HepG2 (cell line): ENCODE data around the gene NAT9. TPM values are rescaled to one million over a fixed set of nuclear protein-coding genes. Genes with fewer than 3 reads are reported as not detected.
A peak's percentile ranks its signal among the peaks of the same experiment; 100 is the strongest.

Experiments used
- DNMT1 ChIP-seq: sonication (generic); formaldehyde crosslinking; IDR thresholded peaks from 2 replicates; pipeline ENCODE4 v1.5.1; 2020; ENCODE audit warnings: mild to moderate bottlenecking, missing genetic modification reagents
- HNF4G ChIP-seq, 2 experiments: sonication (generic) in 1 of 2; formaldehyde crosslinking in 1 of 2; IDR thresholded peaks; 2 replicates each; pipeline versions ENCODE4 v1.4.0 to v1.6.1; 2011 to 2020; ENCODE audit warnings: borderline replicate concordance in 2 of 2, low read depth in 2 of 2, mild to moderate bottlenecking in 2 of 2, low read length in 1 of 2, missing genetic modification reagents in 1 of 2, moderate library complexity in 1 of 2
- HNRNPLL ChIP-seq: fragments of 200-400 bp; formaldehyde crosslinking; IDR thresholded peaks from 2 replicates; pipeline ENCODE4 v1.6.1; 2017; ENCODE audit warnings: mild to moderate bottlenecking, low read depth, low read length; ENCODE audit not compliant: poor library complexity, severe bottlenecking
- KDM5A ChIP-seq: fragments of 200-600 bp; sonication (generic); IDR thresholded peaks from 2 replicates; pipeline ENCODE4 v1.7.0; 2018; ENCODE audit warnings: antibody characterized with exemption, mild to moderate bottlenecking, low read length, borderline replicate concordance
- MEF2D ChIP-seq: sonication (generic); formaldehyde crosslinking; IDR thresholded peaks from 2 replicates; pipeline ENCODE4 v1.5.1; 2020; ENCODE audit warnings: mild to moderate bottlenecking, missing genetic modification reagents
- SMAD9 ChIP-seq: sonication (generic); formaldehyde crosslinking; IDR thresholded peaks from 2 replicates; pipeline ENCODE4 v1.5.1; 2020; ENCODE audit warnings: mild to moderate bottlenecking, missing genetic modification reagents
- TBX2 ChIP-seq: sonication (generic); formaldehyde crosslinking; IDR thresholded peaks from 2 replicates; pipeline ENCODE4 v1.5.0; 2020; ENCODE audit warnings: missing genetic modification reagents, mild to moderate bottlenecking, borderline replicate concordance
- U2AF2 ChIP-seq: fragments of 200-400 bp; formaldehyde crosslinking; IDR thresholded peaks from 2 replicates; pipeline ENCODE4 v1.6.1; 2017; ENCODE audit warnings: low read depth, mild to moderate bottlenecking, low read length
- XRCC5 ChIP-seq: fragments of 200-400 bp; formaldehyde crosslinking; optimal IDR thresholded peaks from 2 replicates; pipeline ENCODE3; 2017; ENCODE audit warnings: mild to moderate bottlenecking, low read length
- ZNF232 ChIP-seq: sonication (generic); formaldehyde crosslinking; IDR thresholded peaks from 2 replicates; pipeline ENCODE4 v1.4.0; 2020; ENCODE audit warnings: missing genetic modification reagents, borderline replicate concordance
- ZNF317 ChIP-seq: sonication (generic); formaldehyde crosslinking; IDR thresholded peaks from 2 replicates; pipeline ENCODE4 v1.5.0; 2020; ENCODE audit warnings: mild to moderate bottlenecking, missing genetic modification reagents
- ZNF557 ChIP-seq: sonication (generic); formaldehyde crosslinking; IDR thresholded peaks from 2 replicates; pipeline ENCODE4 v1.4.0; 2020; ENCODE audit warnings: missing genetic modification reagents
- ZNF569 ChIP-seq: sonication (generic); formaldehyde crosslinking; IDR thresholded peaks from 2 replicates; pipeline ENCODE4 v1.5.0; 2020; ENCODE audit warnings: mild to moderate bottlenecking, missing genetic modification reagents, moderate library complexity, borderline replicate concordance
- ZNF598 ChIP-seq: sonication (generic); formaldehyde crosslinking; IDR thresholded peaks from 2 replicates; pipeline ENCODE4 v1.5.1; 2020; ENCODE audit warnings: mild to moderate bottlenecking, missing genetic modification reagents, borderline replicate concordance
- ZSCAN9 ChIP-seq: IDR thresholded peaks from 2 replicates; pipeline ENCODE4 v1.6.1; 2016; ENCODE audit warnings: borderline replicate concordance
- polyA plus RNA-seq, 8 experiments: library from polyadenylated mRNA; depleted of rRNA in 3 of 8; stranded (reverse) in 7 of 8; unstranded in 1 of 8; fragments of >200 nt; fragmentation: Illumina TruSeq in 4 of 8; extraction: Trizol in 4 of 8; gene quantifications; 2 replicates each; pipeline versions ENCODE4 v1.2.1 to v1.2.3, GENCODE V29; 2011 to 2016; ENCODE audit warnings: low read depth in 4 of 8, missing spikeins in 1 of 8, mixed read lengths in 1 of 8; ENCODE audit not compliant: insufficient read depth in 1 of 8
- total RNA-seq, 5 experiments: library from RNA; depleted of rRNA; stranded (reverse); fragments of >200 nt; fragmentation: Illumina TruSeq; extraction: Trizol; gene quantifications; 2 replicates each; pipeline ENCODE4 v1.2.3, GENCODE V29; 2016; ENCODE audit warnings: low read depth in 1 of 5
- TF ChIP-seq, protein P1 (sequence below): sonication (generic); formaldehyde crosslinking; IDR thresholded peaks from 2 replicates; pipeline ENCODE4 v1.4.0; 2020; ENCODE audit warnings: missing genetic modification reagents; ENCODE audit errors: not compliant biosample characterization
- TF ChIP-seq, protein P2 (sequence below): IDR thresholded peaks from 2 replicates; pipeline ENCODE4 v1.6.1; 2016; ENCODE audit warnings: missing compliant biosample characterization, missing genetic modification reagents, borderline replicate concordance
- TF ChIP-seq, protein P3 (sequence below): sonication (generic); formaldehyde crosslinking; IDR thresholded peaks from 2 replicates; pipeline ENCODE4 v1.4.0; 2020; ENCODE audit warnings: missing genetic modification reagents, borderline replicate concordance
- TF ChIP-seq, protein P4 (sequence below): sonication (generic); formaldehyde crosslinking; IDR thresholded peaks from 2 replicates; pipeline ENCODE4 v1.5.0; 2020; ENCODE audit warnings: missing genetic modification reagents, mild to moderate bottlenecking, borderline replicate concordance
- TF ChIP-seq, protein P5 (sequence below): sonication (generic); formaldehyde crosslinking; IDR thresholded peaks from 2 replicates; pipeline ENCODE4 v1.5.0; 2020; ENCODE audit warnings: mild to moderate bottlenecking, missing genetic modification reagents, borderline replicate concordance

NAT9 gene
- total and polyA plus RNA-seq, 2 of the 13 experiments (the other 11 are each of a cell fraction or from before 2014, with no cell fraction given): 39.7 to 44.2 TPM

DNA sequence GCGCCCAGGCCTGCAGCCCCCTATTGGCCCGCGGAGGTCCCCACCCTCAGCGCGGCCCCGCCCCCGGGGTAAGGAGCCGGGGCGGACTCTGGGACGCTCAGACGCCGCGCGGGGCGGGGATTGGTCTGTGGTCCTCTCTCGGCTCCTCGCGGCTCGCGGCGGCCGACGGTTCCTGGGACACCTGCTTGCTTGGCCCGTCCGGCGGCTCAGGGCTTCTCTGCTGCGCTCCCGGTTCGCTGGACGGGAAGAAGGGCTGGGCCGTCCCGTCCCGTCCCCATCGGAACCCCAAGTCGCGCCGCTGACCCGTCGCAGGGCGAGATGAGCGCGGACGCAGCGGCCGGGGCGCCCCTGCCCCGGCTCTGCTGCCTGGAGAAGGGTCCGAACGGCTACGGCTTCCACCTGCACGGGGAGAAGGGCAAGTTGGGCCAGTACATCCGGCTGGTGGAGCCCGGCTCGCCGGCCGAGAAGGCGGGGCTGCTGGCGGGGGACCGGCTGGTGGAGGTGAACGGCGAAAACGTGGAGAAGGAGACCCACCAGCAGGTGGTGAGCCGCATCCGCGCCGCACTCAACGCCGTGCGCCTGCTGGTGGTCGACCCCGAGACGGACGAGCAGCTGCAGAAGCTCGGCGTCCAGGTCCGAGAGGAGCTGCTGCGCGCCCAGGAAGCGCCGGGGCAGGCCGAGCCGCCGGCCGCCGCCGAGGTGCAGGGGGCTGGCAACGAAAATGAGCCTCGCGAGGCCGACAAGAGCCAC, 27.4 kb downstream of the NAT9 start, which contains the start of gene NHERF1 (continued):
- TF ChIP-seq KDM5A (no peak; the same call in 1 of the 2 replicates), TBX2 (CRISPR knock-in tag) (peak; percentile 77), ZNF598 (CRISPR knock-in tag) (0 out of 2 replicates have a peak, but pooled peaks have one; percentile 84), ZNF557 (peak; percentile 89; the same call in 1 of the 2 replicates), ZSCAN9 (CRISPR knock-in tag) (peak; percentile 91), ZNF232 (peak; percentile 68; the same call in 1 of the 2 replicates), HNF4G (IDR thresholded peaks at IDR 0.05; ENCODE audit: borderline replicate concordance, low read depth, low read length) (peak; percentile 7; the same call in 1 of the 2 replicates), HNF4G (CRISPR knock-in tag; IDR thresholded peaks at IDR 0.05; ENCODE audit: borderline replicate concordance, low read depth) (no peak; the same call in 1 of the 2 replicates), XRCC5 (peak; percentile 61), SMAD9 (CRISPR knock-in tag) (no peak; the same call in 1 of the 2 replicates), U2AF2 (no peak), HNRNPLL (no peak), MEF2D (CRISPR knock-in tag) (peak; percentile 64; the same call in 1 of the 2 replicates), ZNF317 (CRISPR knock-in tag) (peak; percentile 84), ZNF569 (peak; percentile 92; the same call in 1 of the 2 replicates), DNMT1 (peak; percentile 60; the same call in 1 of the 2 replicates)
- TF ChIP-seq, protein P1, sequence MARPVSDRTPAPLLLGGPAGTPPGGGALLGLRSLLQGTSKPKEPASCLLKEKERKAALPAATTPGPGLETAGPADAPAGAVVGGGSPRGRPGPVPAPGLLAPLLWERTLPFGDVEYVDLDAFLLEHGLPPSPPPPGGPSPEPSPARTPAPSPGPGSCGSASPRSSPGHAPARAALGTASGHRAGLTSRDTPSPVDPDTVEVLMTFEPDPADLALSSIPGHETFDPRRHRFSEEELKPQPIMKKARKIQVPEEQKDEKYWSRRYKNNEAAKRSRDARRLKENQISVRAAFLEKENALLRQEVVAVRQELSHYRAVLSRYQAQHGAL (CRISPR knock-in tag): peak; percentile 97
- TF ChIP-seq, protein P2, sequence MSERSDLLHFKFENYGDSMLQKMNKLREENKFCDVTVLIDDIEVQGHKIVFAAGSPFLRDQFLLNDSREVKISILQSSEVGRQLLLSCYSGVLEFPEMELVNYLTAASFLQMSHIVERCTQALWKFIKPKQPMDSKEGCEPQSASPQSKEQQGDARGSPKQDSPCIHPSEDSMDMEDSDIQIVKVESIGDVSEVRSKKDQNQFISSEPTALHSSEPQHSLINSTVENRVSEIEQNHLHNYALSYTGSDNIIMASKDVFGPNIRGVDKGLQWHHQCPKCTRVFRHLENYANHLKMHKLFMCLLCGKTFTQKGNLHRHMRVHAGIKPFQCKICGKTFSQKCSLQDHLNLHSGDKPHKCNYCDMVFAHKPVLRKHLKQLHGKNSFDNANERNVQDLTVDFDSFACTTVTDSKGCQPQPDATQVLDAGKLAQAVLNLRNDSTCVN: peak; percentile 47; the same call in 1 of the 2 replicates
- TF ChIP-seq, protein P3, sequence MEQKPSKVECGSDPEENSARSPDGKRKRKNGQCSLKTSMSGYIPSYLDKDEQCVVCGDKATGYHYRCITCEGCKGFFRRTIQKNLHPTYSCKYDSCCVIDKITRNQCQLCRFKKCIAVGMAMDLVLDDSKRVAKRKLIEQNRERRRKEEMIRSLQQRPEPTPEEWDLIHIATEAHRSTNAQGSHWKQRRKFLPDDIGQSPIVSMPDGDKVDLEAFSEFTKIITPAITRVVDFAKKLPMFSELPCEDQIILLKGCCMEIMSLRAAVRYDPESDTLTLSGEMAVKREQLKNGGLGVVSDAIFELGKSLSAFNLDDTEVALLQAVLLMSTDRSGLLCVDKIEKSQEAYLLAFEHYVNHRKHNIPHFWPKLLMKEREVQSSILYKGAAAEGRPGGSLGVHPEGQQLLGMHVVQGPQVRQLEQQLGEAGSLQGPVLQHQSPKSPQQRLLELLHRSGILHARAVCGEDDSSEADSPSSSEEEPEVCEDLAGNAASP (CRISPR knock-in tag): peak; percentile 82
- TF ChIP-seq, protein P4, sequence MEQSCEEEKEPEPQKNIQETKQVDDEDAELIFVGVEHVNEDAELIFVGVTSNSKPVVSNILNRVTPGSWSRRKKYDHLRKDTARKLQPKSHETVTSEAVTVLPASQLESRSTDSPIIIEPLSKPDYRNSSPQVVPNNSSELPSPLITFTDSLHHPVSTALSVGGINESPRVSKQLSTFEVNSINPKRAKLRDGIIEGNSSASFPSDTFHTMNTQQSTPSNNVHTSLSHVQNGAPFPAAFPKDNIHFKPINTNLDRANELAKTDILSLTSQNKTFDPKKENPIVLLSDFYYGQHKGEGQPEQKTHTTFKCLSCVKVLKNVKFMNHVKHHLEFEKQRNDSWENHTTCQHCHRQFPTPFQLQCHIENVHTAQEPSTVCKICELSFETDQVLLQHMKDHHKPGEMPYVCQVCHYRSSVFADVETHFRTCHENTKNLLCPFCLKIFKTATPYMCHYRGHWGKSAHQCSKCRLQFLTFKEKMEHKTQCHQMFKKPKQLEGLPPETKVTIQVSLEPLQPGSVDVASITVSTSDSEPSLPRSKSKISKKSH (CRISPR knock-in tag): peak; percentile 56; the same call in 1 of the 2 replicates
- TF ChIP-seq, protein P5, sequence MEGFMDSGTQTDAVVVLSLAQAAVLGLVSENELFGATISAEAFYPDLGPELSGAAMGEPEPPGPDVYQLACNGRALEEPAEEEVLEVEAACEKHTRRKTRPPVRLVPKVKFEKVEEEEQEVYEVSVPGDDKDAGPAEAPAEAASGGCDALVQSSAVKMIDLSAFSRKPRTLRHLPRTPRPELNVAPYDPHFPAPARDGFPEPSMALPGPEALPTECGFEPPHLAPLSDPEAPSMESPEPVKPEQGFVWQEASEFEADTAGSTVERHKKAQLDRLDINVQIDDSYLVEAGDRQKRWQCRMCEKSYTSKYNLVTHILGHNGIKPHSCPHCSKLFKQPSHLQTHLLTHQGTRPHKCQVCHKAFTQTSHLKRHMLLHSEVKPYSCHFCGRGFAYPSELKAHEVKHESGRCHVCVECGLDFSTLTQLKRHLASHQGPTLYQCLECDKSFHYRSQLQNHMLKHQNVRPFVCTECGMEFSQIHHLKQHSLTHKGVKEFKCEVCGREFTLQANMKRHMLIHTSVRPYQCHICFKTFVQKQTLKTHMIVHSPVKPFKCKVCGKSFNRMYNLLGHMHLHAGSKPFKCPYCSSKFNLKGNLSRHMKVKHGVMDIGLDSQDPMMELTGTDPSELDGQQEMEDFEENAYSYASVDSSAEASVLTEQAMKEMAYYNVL (CRISPR knock-in tag): peak; percentile 91
